NCI-H748 (cell line): ENCODE results near the gene XPR1.

Source experiments
- DNase-seq: peaks from one replicate; lab custom pipeline; 2025; ENCODE audit not compliant: unreplicated experiment; lab: John Stamatoyannopoulos, UW

XPR1 gene

DNA sequence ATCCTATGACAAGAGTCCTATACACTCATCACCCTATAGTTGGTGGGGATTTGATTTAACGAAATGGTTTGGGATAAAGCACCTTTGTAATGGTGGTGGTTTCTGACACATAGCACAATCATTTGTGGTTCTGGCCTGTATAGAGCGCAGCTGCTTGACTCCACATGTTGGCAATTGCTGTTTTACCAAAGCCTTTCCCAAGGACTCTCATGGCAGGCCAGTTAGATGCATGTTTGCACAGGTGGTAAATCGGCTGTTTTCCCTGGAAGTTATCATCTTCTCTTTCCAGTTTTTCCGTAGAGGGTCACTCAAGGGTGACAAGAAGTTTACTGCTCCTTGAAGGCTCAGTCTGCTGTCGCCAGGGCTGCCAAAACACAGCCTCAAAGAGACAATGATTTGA is 17.1 kb upstream of the XPR1 start:
- no peak for DNase-seq

- DNase-seq = no peak
These were observed 16.1 kb upstream of the XPR1 start for GRCh38 chr1:180615493-180616290.

GRCh38 chr1:180616439-180616838 is 15.4 kb upstream of the XPR1 start:
- no peak for DNase-seq

GRCh38 chr1:180617774-180618395 is 13.9 kb upstream of the XPR1 start:
- DNase-seq = no peak

DNA sequence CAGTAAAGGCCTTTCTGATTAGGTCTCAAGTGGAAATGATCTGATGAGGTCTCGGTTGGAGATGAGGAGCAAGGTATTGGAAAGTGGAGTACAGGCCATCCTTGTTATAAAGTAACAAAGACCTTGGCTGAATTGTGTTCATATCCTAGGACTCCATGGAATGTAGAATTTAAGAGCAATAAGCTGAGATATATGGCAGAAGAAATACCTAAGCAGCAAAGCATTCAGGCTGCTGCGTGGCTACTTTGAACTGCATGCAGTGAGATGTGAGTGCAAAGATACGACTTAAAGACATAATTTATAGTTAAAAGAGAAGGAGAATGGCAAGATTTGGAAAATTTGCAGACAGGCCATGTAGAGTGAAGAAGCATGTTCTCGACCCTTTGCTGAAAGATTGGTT is 11.2 kb upstream of the XPR1 start:
- no peak for DNase-seq

GRCh38 chr1:180622658-180623508 is 8.9 kb upstream of the XPR1 start:
- DNase-seq = no peak

- no peak for DNase-seq
These were observed 8.1 kb upstream of the XPR1 start for GRCh38 chr1:180623579-180624347.

- DNase-seq = no peak
These were observed 5.1 kb upstream of the XPR1 start for GRCh38 chr1:180626711-180627110.

GRCh38 chr1:180627411-180627810 is 4.4 kb upstream of the XPR1 start:
- no peak for DNase-seq

DNA sequence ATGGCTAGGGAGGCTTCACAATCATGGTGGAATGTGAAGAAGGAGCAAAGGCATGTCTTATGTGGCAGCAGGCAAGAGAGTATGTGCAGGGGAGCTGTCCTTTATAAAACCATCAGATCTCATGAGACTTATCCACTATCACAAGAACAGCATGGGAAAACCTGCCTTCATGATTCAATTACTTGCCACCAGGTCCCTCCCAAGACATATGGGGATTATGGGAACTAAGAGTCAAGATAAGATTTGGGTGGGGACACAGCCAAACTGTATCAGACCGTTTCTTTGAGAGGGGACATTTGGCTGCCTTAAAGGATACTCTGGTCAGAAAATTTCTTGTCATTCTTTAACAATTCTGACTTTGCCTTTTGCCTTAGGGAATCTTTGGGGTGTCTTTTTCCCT is 3.2 kb upstream of the XPR1 start:
- no peak for DNase-seq

DNA sequence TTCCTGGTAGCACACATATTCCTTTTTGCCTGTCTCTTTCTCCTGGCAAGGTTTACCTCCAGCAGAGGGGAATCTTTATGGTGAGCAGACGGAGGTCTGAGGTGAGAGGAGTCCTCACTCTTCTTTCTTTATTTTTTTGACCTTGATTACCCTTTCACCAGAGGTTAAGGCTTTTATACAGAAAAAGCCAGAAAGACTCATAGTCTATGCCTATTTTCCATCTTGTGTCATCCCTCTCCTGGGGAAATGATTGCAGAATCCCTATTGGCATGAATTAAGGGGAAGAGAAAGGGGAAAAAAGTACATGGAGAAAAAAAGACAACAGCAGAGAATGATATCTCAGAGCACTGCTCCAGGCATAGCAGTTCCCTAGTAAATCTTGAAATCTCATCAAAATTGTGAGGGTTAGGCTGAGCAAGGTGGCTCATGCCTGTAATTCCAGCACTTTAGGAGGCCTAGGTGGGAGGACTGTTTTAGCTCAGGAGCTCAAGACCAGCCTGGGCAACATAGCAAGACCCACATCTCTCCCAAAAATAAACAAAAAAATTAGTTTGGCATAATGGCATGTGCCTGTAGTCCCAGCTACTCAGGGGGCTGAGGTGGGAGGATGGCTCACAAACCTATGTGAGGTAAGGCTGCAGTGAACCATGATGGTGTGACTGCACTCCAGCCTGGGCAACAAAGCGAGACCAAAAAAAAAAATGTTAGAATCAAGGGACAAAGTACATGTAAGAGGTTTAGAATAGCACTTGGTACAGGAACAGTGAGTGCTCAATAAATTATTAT is 1.2 kb upstream of the XPR1 start:
- DNase-seq = no peak

DNA sequence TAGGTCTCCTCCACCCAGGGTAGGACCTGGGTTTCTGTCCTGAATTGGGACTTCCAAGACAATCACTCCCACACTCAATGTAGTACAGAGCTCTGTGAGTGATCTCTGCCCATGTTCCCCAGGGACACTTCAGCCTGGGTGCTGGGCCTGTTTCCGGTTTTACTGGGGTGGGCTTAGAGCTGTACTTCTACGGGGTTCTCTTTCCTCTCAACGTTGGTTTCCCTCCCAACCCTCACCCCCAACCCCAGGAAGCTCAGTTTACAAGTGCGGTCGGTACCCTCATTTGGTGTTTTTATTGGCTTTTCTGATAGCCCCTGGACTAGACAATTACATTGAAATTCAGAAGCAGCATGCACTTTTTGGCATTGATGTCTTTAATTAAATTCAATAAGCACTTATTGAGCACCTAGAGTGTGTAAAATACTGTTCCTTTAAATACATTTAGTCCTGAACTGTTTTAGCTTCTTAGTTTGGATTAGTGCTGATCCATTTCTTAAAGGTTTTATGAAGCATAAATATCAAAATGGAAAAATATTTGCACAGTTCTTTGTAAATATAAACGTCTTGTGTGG is 542 bp upstream of the XPR1 start:
- DNase-seq = no peak

DNA sequence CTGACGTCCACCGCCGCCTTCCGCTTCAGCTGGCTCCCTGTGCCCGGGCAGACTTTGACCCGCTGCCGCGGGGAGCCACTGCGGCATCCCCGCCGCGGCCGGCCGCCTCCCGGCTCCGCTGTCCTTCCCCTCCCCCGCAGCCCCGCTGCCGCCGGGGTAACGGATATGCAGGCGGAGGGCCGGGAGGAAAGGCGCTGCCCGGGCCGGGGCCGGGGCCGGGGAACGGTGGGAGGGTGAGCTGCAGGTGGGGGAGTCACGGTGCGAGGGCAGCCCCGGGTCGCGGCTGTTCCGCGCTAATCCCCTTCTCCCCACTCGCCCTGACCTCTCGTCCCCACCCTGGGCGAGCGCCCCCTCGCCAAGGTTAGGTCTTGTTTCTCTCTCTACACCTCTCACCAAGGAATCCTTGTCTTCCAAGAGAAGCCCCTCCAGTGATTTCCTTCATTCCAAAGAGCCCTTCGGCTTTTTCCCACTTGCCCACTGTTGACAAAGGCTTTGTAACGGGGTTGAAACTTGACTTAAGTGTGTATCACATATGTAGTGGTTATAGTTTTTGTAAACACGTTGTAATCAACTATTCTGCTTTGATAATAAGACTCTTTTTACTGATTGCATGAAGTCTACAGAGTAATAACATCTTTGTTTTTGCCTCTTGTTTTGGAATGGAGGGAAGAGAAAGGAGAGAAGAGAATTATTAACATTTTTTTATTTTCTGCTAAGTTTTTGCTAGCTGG is 669 bp downstream of the XPR1 start:
- DNase-seq = no peak

DNA sequence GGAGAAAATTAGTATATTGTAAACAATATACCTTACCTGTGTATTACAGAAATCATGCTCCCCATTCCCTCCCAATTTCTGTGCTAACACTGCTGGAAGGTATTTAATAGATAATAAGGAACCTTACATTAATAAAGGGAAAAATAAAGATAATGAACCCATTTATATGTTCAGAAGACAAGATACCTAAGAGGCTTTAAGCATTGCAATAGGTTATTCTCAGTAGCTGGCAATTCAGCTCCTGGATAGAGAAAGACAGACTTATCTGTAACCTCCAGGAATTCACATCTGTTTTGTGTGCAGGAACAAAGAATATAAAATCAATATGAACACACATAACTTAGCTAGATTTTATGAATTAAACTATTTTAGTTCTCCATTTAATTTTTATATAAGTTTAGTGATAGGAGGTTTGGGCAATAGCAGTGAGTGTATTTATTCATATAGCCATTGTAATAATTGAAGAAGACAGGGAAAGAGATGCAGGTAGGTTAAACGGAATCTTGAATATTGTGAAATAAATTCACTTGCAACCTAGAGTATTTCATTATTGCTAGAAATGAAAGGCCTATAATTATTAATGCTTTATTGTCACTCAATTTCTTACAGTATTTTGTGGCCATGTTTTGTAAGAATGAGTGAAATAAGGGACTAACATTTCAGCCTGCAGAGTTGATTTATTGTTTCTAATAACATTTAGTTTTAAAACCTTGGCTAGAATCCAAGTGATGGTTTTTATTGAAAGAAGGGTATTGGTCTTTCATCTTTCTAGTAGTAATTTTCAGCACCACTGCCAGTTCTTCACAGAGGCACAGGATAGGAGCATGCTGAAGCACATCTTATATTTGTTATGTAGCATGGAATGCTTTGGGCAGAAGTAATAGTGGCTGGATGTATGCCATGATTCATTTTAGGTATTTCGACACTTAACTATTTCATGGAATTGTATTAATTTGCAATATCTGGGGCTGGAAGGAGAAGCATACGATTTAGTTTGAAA is 1.5 kb downstream of the XPR1 start:
- DNase-seq = no peak

DNA sequence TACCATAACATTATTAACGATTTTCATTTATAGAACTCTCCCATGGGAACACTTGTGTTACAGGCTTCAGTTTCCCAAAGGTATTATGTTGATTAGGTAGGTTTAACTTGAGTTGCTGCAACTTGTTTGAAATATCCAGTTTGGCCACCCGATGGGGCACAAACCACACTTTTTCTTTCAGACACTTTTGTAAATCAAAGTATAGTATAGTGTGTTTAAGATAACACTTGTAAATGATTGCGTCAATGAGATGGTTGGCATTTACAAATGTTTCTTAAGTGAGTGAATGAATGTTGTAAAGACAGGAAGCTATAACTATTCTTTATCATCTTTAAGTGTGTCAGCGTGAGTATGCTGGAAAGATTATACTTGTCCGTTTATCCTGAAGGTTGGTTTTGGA is 4.3 kb downstream of the XPR1 start:
- DNase-seq = no peak

DNA sequence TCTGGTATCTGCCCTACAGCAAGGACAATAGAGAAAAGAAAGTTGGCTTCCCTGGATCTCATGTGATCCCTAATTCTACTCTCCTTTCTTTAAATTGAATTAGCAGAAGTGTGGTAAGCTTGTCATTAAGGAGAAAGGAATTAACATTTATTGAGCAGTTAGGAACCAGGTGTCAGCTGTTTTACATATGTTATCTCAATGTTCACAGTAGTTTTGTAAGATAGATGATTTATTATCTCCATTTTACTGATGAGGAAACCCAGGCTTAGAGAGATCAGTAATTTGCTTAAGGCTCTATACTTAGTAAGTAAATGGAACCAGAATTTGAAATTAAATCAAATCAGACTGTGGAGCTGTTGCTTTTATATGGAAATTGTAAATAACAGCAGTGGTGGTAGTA is 8.0 kb downstream of the XPR1 start:
- no peak for DNase-seq

DNA sequence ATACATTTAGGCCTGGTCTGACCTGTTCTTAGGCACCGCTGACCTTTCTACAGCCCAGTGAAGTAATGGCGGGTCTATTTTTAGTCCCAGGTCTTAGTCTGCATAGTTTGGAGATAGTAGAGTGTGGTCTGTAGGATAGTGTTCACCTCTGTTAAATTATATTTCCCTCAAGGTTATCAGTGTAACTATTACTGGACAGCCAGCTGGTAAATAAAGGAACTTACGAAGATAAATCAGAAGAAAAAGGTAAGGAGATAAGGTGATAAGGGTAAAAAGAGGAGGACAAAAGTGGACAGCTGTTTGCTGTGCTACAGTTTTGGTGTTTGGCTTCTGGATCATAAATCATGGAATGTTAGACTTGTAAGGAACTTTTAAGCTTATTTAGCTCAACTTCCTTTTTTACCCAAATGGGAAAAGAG is 8.7 kb downstream of the XPR1 start:
- DNase-seq = no peak

- no peak for DNase-seq
These were observed 9.8 kb downstream of the XPR1 start for GRCh38 chr1:180641662-180642061.
